Measurements from ENCODE around the gene KIFBP. TPM values are rescaled to one million over a fixed set of nuclear protein-coding genes. Genes with fewer than 3 reads are reported as not detected.

The KIFBP gene
- total RNA-seq, 3 donors from 2014 or later = 28.2 to 37.9 (median 29.1) TPM

GRCh38 chr10:69057261-69057950 is 68.8 kb downstream of the KIFBP start:
- intact Hi-C loops (cut with DNase I; ENCODE audit: low total_unique reads) = no loop called here
- TF ChIP-seq CTCF (IDR thresholded peaks at IDR 0.05) (no peak), POLR2AphosphoS5 (IDR thresholded peaks at IDR 0.05) (no peak), POLR2A (IDR thresholded peaks at IDR 0.05) (no peak)
- no peak for DNase-seq (ENCODE audit: low spot score in 2 of 2)
- no peak overlapping the region for H3K4me3 ChIP-seq
- no peaks in the 10 kb centered on the region for H3K9me3 ChIP-seq
- H3K27ac ChIP-seq = peak overlapping the region in 1 of 2 donors; percentile 58
- no peaks in the 10 kb centered on the region for H3K27me3 ChIP-seq
- no peaks in the 10 kb centered on the region for H3K36me3 ChIP-seq
- no peaks in the 10 kb centered on the region for H3K4me1 ChIP-seq

GRCh38 chr10:69057951-69058297 is 69.3 kb downstream of the KIFBP start:
- Histone ChIP-seq H3K27ac (peak overlapping the region in 1 of 2 donors; percentile 58), H3K4me1 (no peaks in the 10 kb centered on the region), H3K36me3 (no peaks in the 10 kb centered on the region), H3K4me3 (no peak overlapping the region), H3K9me3 (no peaks in the 10 kb centered on the region), H3K27me3 (no peaks in the 10 kb centered on the region)
- intact Hi-C loops (cut with DNase I; ENCODE audit: low total_unique reads) = no loop called here
- TF ChIP-seq POLR2A (IDR thresholded peaks at IDR 0.05) = no peak
- TF ChIP-seq POLR2AphosphoS5 (IDR thresholded peaks at IDR 0.05) = no peak
- no peak for TF ChIP-seq CTCF (IDR thresholded peaks at IDR 0.05)
- DNase-seq (ENCODE audit: low spot score in 2 of 2) = no peak

- H3K27me3 ChIP-seq = no peaks in the 10 kb centered on the region
- DNase-seq (ENCODE audit: low spot score in 2 of 2) = no peak
- no peaks in the 10 kb centered on the region for H3K9me3 ChIP-seq
- no peaks in the 10 kb centered on the region for H3K4me1 ChIP-seq
- H3K4me3 ChIP-seq = no peak overlapping the region
- intact Hi-C loops (cut with DNase I; ENCODE audit: low total_unique reads) = no loop called here
- no peak overlapping the region for H3K27ac ChIP-seq
- no peak for TF ChIP-seq POLR2A (IDR thresholded peaks at IDR 0.05)
- no peak for TF ChIP-seq POLR2AphosphoS5 (IDR thresholded peaks at IDR 0.05)
- TF ChIP-seq CTCF (IDR thresholded peaks at IDR 0.05) = no peak
- no peaks in the 10 kb centered on the region for H3K36me3 ChIP-seq
Observed at GRCh38 chr10:69060127-69060798, 71.7 kb downstream of the KIFBP start.

- intact Hi-C loops (cut with DNase I; ENCODE audit: low total_unique reads) = no loop called here
Observed at GRCh38 chr10:69061305-69062161, 72.9 kb downstream of the KIFBP start.

More at GRCh38 chr10:69061305-69062161, 72.9 kb downstream of the KIFBP start:
- Histone ChIP-seq H3K4me1 (no peaks in the 10 kb centered on the region), H3K27ac (peak overlapping the region; percentile 85 to 94), H3K27me3 (no peaks in the 10 kb centered on the region), H3K4me3 (peak overlapping the region; percentile 7 to 51 (median 39)), H3K9me3 (no peaks in the 10 kb centered on the region), H3K36me3 (no peaks in the 10 kb centered on the region)
- TF ChIP-seq POLR2AphosphoS5 (IDR thresholded peaks at IDR 0.05) (peak; percentile 46 to 94 (median 79)), POLR2A (IDR thresholded peaks at IDR 0.05) (no peak), CTCF (IDR thresholded peaks at IDR 0.05) (no peak)
- DNase-seq (ENCODE audit: low spot score in 2 of 2) = peak; percentile 25 to 52

Data from breast epithelium (tissue), 4 donors.